HG02938 (cell line): ENCODE measurements around the gene C11orf98.
A peak's percentile ranks its signal among the peaks of the same experiment; 100 is the strongest.
"Not testable (repeated sequence)": the region's sequence is repeated elsewhere in the genome, so short reads cannot be mapped to it uniquely, and the experiment has no call there.

Experiments
- ATAC-seq: cut with Tn5 transposase; IDR thresholded peaks from one replicate; pipeline ENCODE4 v1.9.1; 2021; ENCODE audit warnings: mild to moderate bottlenecking, moderate library complexity; ENCODE audit not compliant: unreplicated experiment

The C11orf98 gene

DNA sequence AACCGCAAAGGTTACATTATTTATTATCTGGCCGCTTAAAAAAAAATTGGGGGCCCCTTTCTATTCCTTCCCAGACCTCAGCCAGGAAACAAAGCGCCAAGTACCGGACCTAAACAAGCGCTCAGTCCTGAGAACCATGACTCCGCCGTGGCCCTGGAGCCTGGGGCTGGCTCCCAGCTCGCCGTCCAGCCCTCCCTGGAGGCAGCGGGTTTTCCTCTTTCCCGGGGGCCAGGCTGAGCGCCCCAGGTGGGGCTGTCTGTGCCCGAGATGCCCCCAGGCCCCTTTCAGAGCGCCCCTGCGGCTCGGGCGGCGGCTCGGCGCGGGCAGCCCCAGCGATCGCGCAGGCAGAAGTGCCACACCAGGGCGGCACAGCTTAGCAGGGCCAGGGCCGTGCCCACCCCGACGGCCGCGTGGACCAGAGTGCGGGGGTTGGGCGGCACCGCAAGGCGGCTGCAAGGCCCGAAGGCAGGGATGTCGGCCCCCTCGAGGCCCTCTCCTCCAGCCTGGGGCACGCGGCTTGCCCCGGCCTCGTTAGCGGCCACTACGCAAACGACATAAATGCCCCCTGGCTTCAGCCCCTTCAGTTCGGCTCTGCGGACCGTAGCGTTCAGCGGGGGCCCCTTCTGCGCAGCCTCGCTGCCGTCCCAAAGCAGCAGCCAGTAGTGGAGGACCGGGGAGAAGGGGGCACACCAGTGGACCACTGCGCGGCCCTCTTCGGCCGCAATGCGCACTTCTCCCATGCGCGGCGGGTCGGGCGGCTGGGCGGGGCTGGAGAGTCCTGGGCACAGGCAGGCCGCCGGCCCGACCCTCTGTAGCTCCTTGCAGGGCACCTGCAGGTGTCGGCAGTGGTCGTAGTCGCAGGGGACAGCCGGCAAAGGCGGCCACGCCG is 22.7 kb upstream of the C11orf98 start:
- ATAC-seq: no peak

DNA sequence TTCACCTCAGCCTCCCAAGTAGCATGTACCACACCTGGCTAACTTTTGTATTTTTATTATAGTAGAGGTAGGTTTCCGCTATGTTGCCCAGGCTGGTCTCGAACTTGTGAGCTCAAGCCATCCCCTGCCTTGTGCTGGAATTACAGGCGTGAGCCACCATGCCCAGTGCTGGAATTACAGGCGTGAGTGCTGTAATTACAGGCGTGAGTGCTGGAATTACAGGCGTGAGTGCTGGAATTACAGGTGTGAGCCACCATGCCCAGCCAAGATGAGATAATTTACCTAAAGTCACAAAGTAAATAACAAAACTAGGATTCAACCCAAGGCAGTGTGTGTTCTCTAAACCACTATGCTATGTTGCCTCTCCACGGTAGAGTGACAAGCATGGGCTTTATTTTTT is 17.5 kb upstream of the C11orf98 start:
- no peak for ATAC-seq

DNA sequence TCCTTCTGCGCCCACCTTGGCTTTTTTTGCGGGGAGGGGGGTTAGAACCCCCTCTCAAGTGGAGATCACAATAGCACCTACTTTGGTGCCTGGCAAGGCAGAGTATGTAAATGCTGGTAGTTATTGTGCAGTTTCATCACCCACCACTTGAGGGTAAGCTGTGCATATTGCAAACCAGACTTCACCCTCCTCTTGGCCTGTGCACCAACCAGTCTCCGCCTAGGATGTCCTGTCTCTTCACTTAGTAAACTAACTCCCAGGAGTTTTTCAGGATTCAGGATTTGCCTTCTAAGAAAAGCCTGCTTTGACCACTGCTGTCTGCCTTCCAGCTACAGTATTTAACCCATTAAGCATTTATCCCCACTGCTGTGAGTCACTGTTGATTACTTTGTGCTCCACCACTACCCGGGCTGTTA is 15.8 kb upstream of the C11orf98 start:
- peak; percentile 46 for ATAC-seq

GRCh38 chr11:62678770-62679696 is 14.0 kb upstream of the C11orf98 start, which contains the start of gene UBXN1:
Gene UBXN1 (minus strand): TSS chr11:62679073. CDS start chr11:62678923, 150 bp downstream.
- ATAC-seq: peak; percentile 77

DNA sequence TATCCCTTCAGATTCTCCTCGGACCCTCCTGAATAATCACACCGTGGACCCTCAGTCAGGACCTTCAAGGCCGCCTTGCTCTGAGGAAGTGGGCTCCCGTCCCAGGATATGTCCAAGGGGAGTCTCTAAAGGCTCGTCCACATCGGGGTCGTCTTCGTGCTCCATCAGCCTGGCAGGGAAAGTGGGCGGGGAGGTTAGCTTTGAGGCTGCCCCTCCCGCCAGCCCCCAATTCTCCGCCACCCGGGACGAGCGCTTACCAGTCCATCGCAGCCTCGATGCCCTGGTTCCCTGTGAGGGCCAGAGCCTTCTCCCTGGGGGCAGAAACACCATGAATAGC is 13.4 kb upstream of the C11orf98 start:
- no peak for ATAC-seq

DNA sequence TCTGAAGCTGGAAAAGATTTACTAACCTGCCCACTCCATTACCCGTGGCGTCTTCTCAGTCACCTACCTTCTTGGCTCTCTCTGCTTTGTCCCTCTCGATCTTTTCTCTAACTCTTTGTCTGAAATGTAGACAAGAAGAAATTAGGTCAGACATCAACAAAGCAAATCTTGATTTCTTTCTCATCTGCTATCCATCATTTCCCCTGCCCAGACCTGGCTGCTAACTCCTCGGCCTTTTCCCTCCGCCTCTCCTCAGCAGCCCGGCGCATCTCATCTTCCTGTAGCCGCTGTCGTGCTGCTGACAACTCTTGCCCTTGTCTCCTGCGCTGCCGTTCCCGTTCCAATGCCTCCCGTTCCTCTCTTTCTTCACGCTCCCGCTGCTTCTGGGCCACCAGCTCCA is 12.7 kb upstream of the C11orf98 start:
- no peak for ATAC-seq

DNA sequence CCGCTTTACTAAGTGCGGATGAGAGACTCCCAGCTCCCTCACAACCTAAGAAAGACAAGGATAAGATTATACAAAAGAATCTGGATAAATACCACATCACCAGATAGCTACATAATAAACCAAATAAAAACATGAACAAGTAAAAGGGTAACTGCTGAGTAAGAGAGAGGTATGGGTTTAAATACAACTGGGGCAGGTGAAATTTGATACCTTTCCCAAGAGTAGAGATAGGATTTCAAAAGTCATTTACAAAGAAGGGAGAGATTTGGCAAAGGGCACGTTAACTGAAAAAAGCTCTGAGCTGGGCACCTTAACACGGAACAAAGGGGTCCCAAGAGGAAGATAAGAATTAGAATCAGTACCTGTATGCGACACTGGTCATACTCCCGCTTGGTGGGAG is 12.1 kb upstream of the C11orf98 start:
- no peak for ATAC-seq

DNA sequence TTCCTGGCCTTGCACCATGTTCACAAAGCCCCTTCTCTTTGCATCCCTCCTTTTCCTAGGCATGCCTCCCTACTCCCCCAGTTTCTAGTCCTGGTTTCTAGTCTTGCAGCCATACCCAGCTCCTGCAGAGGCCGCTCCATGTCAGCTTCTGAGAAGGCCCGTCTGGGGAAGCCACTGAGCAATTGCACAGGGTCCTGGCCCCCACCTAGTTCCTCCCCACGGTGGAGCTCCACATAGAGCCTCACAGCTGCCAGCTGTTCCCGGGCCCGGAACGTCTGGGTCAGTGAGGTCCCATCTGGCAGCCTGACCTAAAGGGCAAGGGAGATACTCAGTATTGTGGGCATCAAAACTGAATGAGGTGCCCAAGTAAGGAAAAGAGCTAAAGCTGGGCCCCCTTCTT is 11.7 kb upstream of the C11orf98 start:
- no peak for ATAC-seq

DNA sequence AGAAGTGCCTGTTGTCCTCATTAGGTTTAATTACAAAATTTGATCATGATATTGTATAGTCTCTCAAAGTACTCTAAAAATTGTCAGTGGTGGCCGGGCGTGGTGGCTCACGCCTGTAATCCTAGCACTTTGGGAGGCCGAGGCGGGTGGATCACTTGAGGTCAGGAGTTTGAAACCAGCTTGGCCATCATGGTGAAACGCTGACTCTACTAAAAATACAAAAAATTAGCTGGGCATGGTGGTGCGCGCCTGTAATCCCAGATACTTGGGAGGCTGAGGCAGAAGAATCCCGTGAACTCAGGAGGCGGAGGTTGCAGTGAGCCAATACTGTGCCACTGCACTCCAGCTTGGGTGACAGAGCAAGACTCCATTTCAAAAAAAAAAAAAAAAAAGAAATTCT is 10.4 kb upstream of the C11orf98 start:
- not testable (repeated sequence) for ATAC-seq

- ATAC-seq: no peak
Measured at GRCh38 chr11:62673196-62673525, 8.2 kb upstream of the C11orf98 start.

DNA sequence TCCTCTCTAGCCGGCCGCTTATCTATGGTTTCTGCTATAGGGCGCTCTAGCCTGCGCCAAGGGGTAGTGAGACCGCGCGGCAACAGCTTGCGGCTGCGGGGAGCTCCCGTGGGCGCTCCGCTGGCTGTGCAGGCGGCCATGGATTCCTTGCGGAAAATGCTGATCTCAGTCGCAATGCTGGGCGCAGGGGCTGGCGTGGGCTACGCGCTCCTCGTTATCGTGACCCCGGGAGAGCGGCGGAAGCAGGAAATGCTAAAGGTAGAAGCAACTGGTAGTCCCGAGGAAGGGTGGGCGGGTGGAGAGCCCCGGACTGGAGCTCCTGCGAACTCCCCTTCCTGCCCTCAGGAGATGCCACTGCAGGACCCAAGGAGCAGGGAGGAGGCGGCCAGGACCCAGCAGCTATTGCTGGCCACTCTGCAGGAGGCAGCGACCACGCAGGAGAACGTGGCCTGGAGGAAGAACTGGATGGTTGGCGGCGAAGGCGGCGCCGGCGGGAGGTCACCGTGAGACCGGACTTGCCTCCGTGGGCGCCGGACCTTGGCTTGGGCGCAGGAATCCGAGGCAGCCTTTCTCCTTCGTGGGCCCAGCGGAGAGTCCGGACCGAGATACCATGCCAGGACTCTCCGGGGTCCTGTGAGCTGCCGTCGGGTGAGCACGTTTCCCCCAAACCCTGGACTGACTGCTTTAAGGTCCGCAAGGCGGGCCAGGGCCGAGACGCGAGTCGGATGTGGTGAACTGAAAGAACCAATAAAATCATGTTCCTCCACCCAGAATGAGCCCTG is 6.8 kb upstream of the C11orf98 start, which contains the start of the genes LBHD1 and UQCC3:
LBHD1 (minus strand) TSS at position 660 of the 782 bp plus-strand sequence. CDS start 2,236 bp downstream, outside the sequence.
UQCC3 (plus strand) TSS at position 66 of the 782 bp plus-strand sequence; CDS start at position 139, 73 bp downstream.
- ATAC-seq: peak; percentile 60

DNA sequence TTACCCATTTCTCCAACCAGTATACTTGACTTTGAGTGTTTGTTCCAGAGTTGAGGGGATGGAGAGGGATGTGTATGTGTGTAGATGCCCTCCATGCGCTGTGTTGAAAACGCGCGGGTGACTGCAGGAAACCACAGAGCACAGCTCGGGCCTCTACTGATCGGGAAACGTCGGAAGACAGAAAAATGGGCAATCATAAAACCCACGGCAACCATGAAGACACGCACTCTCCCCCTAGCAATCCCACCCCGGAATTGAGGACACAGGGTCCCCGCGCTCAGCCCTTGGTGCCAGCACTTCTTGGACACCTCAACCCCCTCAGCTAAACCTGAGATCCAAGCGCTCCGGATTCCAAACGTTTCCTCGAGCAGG is 6.2 kb upstream of the C11orf98 start:
- ATAC-seq: no peak

- no peak for ATAC-seq
Measured at GRCh38 chr11:62669420-62670161, 4.6 kb upstream of the C11orf98 start.

DNA sequence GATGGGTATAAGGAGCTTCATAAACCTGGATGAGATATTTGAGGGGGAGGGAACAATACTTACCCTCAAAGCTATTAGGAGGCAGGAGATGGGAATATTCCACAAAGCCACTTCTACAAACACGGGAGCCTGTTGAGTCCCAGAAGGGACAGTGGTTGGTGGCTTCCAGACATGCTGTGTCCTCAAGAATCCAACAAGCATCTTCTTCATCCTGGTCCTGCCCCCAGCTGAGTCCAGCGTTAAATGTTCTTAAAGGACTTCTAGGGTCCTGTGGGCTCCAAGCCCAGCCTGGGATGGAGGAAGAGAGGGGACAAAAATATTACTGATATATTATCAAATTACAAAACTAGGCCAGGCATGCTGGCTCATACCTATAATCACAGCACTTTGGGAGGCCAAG is 2.5 kb upstream of the C11orf98 start:
- no peak for ATAC-seq

GRCh38 chr11:62666259-62666926 is 1.4 kb upstream of the C11orf98 start:
- no peak for ATAC-seq

DNA sequence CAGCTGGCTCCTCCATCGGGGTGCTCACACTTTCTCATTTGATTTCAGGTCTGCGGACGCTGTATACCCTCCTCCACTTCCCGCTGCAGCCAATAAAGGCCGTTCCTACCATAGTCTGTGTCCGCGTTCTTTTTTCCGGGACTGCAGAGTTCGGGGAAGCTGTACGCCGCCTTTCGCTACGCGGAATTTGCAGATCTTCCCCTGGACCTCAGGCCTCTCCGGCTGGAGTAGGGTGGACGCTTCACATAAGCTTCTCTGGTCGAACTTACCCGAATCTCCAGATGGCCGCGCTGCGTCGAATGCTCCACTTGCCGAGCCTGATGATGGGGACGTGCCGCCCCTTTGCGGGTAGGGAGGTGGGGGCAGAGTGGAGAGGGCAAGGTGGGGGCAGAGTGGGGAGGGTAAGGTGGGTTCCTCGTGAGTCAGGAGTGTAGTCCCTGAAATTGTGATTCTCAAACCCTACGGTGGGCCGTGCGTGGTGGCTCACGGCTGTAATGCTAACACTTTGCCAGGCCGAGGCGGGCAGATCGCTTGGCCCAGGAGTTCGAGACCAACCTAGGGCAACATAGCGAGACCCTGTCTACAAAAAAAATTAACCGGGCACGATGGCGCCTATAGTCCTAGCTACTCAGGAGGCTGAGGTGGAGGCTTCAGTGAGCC is 719 bp upstream of the C11orf98 start:
- ATAC-seq: peak; percentile 16

DNA sequence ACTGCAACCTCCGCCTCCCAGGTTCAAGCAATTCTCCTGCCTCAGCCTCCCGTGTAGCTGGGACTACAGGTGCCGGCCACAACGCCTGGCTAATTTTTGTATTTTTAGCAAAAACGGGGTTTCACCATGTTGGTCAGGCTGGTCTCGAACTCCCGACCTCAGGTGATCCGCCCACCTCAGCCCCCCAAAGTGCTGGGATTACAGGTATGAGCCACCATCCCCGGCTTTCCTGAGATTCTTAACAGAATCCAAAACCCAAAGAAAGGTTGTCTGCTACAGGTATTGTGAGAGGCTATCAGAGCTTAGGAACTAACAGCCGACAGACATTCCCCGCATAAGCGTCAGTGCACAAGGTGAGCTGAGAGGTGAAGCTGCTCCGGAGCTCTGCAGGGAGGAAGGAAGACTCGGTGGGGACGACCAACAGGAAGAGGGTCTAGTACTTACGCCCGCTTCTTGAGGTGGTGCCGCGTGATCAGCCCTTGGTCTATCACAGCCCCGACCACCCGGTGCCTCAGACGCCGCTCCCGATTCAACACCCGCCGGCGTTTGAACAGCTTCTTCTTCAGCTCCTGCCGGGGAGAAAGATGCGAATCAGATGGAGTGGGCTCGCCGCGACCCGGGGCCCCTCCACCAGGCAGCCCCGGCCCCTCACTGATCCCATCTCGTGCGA is 470 bp downstream of the C11orf98 start:
- peak; percentile 33 for ATAC-seq

GRCh38 chr11:62656796-62657429 is 8.1 kb downstream of the C11orf98 start:
- no peak for ATAC-seq
